HCT116 (cell line): ENCODE results near the gene RPS16. TPM values are rescaled to one million over a fixed set of nuclear protein-coding genes. Genes with fewer than 3 reads are reported as not detected.

Source experiments
- ATAC-seq: fragments of 200-7000 bp; cut with Tn5 transposase; 2 replicates; pipeline ENCODE4 v1.9.1; 2020; ENCODE audit warnings: mild to moderate bottlenecking, moderate library complexity
- Bru-seq: library from RNA; stranded (reverse); fragments of 400-500 nt; gene quantifications from one replicate; lab custom pipeline; 2021; lab: Mats Ljungman, UMichigan
- BruChase-seq, 2 experiments: library from RNA; stranded (reverse); fragments of 400-500 nt; gene quantifications; one replicate each; lab custom pipeline; 2021; lab: Mats Ljungman, UMichigan
- BruUV-seq: library from RNA; stranded (reverse); fragments of 400-500 nt; replicated peaks from 2 replicates; lab custom pipeline; 2021; lab: Mats Ljungman, UMichigan
- CTCF ChIA-PET: fragments of 300-600 bp; sonication (Branson Sonifier 250); formaldehyde crosslinking; loops from one replicate; lab custom pipeline; 2021; ENCODE audit warnings: antibody characterized with exemption; lab: Charles Lee
- POLR2A ChIA-PET: fragments of 300-600, 350-600 bp; sonication (Branson Sonifier 250); formaldehyde crosslinking; loops from one replicate; lab custom pipeline; 2021; ENCODE audit warnings: antibody characterized with exemption; lab: Charles Lee
- RAD21 ChIA-PET, 2 experiments: fragments of 300-600 bp; sonication (Branson Sonifier 250); formaldehyde crosslinking; loops; one replicate each; lab custom pipeline; 2023; ENCODE audit warnings: low total read pairs in 2 of 2; ENCODE audit not compliant: uncharacterized antibody in 2 of 2, unreplicated experiment in 2 of 2, low non-redundant PET in 1 of 2; lab: Charles Lee
- DNase-seq: peaks from one replicate; pipeline ENCODE4 v3.0.0-alpha.2; 2010; ENCODE audit warnings: low read depth, low spot score
- H2AFZ ChIP-seq: fragments of 200-600 bp; shearing (Covaris generic), sonication (generic); 2 replicates; pipeline ENCODE4 v1.6.1; 2017; ENCODE audit warnings: low read depth, mixed run types, mixed read lengths, antibody characterized with exemption, low read length; ENCODE audit not compliant: poor library complexity, severe bottlenecking
- H3K27ac ChIP-seq: 2 replicates; pipeline ENCODE4 v1.5.1; 2012; ENCODE audit warnings: low read depth, low read length
- H3K27me3 ChIP-seq: fragments of 200-600 bp; sonication (generic); 2 replicates; pipeline ENCODE4 v1.6.1; 2016; ENCODE audit warnings: mixed run types, low read length, mixed read lengths; ENCODE audit not compliant: insufficient read depth
- H3K36me3 ChIP-seq, 2 experiments: fragments of 200-500 bp in 1 of 2; fragments of 200-600 bp in 1 of 2; sonication (Bioruptor generic) in 1 of 2; sonication (generic) in 1 of 2; 2 replicates each; pipeline versions ENCODE4 v1.5.1 to v1.6.1; 2014 to 2016; ENCODE audit warnings: low read length in 2 of 2, inconsistent platforms in 1 of 2, mixed read lengths in 1 of 2, mixed run types in 1 of 2; ENCODE audit not compliant: insufficient read depth in 2 of 2, control insufficient read depth in 1 of 2
- H3K4me1 ChIP-seq, 2 experiments: fragments of 200-600 bp in 1 of 2; sonication (generic) in 1 of 2; 2 replicates each; pipeline versions ENCODE4 v1.5.1 to v1.6.1; 2012 to 2017; ENCODE audit warnings: low read length in 2 of 2, inconsistent platforms in 1 of 2, mild to moderate bottlenecking in 1 of 2, mixed read lengths in 1 of 2, mixed run types in 1 of 2, moderate library complexity in 1 of 2; ENCODE audit not compliant: insufficient read depth in 2 of 2, control insufficient read depth in 1 of 2
- H3K4me2 ChIP-seq: fragments of 200-600 bp; sonication (generic); 2 replicates; pipeline ENCODE4 v1.6.1; 2017; ENCODE audit warnings: mixed run types, low read length, mixed read lengths
- H3K4me3 ChIP-seq, 2 experiments: fragments of 200-600 bp in 1 of 2; sonication (generic) in 1 of 2; replicated peaks in 1 of 2; 2 replicates each; pipeline ENCODE4 v1.5.1; 2011 to 2016; ENCODE audit warnings: low read length in 2 of 2, control low read depth in 1 of 2, low read depth in 1 of 2, mild to moderate bottlenecking in 1 of 2, mixed read lengths in 1 of 2, mixed run types in 1 of 2
- H3K79me2 ChIP-seq: fragments of 200-600 bp; sonication (generic); 2 replicates; pipeline ENCODE4 v1.6.1; 2017; ENCODE audit warnings: mild to moderate bottlenecking, mixed run types, low read length, moderate library complexity, mixed read lengths; ENCODE audit not compliant: insufficient read depth
- H3K9ac ChIP-seq: fragments of 200-600 bp; sonication (generic); 2 replicates; pipeline ENCODE4 v1.6.1; 2016; ENCODE audit warnings: low read length, mixed read lengths
- H3K9me2 ChIP-seq: fragments of 200-600 bp; sonication (generic), shearing (Covaris generic); 2 replicates; pipeline ENCODE4 v1.6.1; 2017; ENCODE audit warnings: mixed run types, mild to moderate bottlenecking, moderate library complexity; ENCODE audit not compliant: insufficient read depth
- H3K9me3 ChIP-seq, 2 experiments: fragments of 200-500 bp in 1 of 2; fragments of 200-600 bp in 1 of 2; sonication (Bioruptor generic) in 1 of 2; sonication (generic) in 1 of 2; 2 replicates each; pipeline ENCODE4 v1.6.1; 2014 to 2017; ENCODE audit warnings: low read length in 2 of 2, mixed read lengths in 2 of 2, inconsistent platforms in 1 of 2, low read depth in 1 of 2, mild to moderate bottlenecking in 1 of 2, mixed run types in 1 of 2, moderate library complexity in 1 of 2; ENCODE audit not compliant: control insufficient read depth in 1 of 2, insufficient read depth in 1 of 2
- H4K20me1 ChIP-seq: fragments of 200-600 bp; sonication (generic), shearing (Covaris generic); 2 replicates; pipeline ENCODE4 v1.6.1; 2017; ENCODE audit warnings: mixed run types, mild to moderate bottlenecking, moderate library complexity; ENCODE audit not compliant: insufficient read depth
- CBX3 ChIP-seq: IDR thresholded peaks from 2 replicates; pipeline ENCODE4 v1.6.1; 2012; ENCODE audit warnings: low read depth
- CEBPB ChIP-seq: IDR thresholded peaks from 2 replicates; pipeline ENCODE4 v1.6.1; 2012; ENCODE audit warnings: low read depth
- ELF1 ChIP-seq: IDR thresholded peaks from 2 replicates; pipeline ENCODE4 v1.6.1; 2012; ENCODE audit warnings: low read depth, borderline replicate concordance
- EZH2 ChIP-seq: fragments of 200-600 bp; sonication (generic); IDR thresholded peaks from 2 replicates; pipeline ENCODE4 v1.6.1; 2017; ENCODE audit warnings: antibody characterized with exemption, mixed run types
- EZH2phosphoT487 ChIP-seq: fragments of 200-600 bp; IDR thresholded peaks from 2 replicates; pipeline ENCODE4 v1.6.1; 2018; ENCODE audit warnings: antibody characterized with exemption, borderline replicate concordance
- FOSL1 ChIP-seq: IDR thresholded peaks from 2 replicates; pipeline ENCODE4 v1.6.1; 2012; ENCODE audit warnings: low read depth
- JUND ChIP-seq: IDR thresholded peaks from 2 replicates; pipeline ENCODE4 v1.6.1; 2012
- POLR2A ChIP-seq: IDR thresholded peaks from 2 replicates; pipeline ENCODE4 v1.7.0; 2011; ENCODE audit warnings: borderline replicate concordance; ENCODE audit not compliant: insufficient read depth, insufficient read length; ENCODE audit errors: extremely low read depth
- RAD21 ChIP-seq: IDR thresholded peaks from 2 replicates; pipeline ENCODE4 v1.6.1; 2012; ENCODE audit warnings: low read depth, mild to moderate bottlenecking
- SIN3A ChIP-seq: IDR thresholded peaks from 2 replicates; pipeline ENCODE4 v1.6.1; 2012; ENCODE audit warnings: low read depth
- SRF ChIP-seq: IDR thresholded peaks from 2 replicates; pipeline ENCODE4 v1.6.1; 2012; ENCODE audit warnings: low read depth
- TCF7L2 ChIP-seq: IDR thresholded peaks from 2 replicates; pipeline ENCODE4 v1.7.0; 2011; ENCODE audit warnings: borderline replicate concordance, inconsistent platforms; ENCODE audit not compliant: insufficient read depth, insufficient read length; ENCODE audit errors: extremely low read depth
- YY1 ChIP-seq: IDR thresholded peaks from 2 replicates; pipeline ENCODE4 v1.6.1; 2011; ENCODE audit warnings: low read length, low read depth, moderate library complexity, mild to moderate bottlenecking; ENCODE audit not compliant: insufficient replicate concordance; ENCODE audit errors: extremely low read depth
- ZFX ChIP-seq: fragments of 450-650 bp; IDR thresholded peaks from 2 replicates; pipeline ENCODE4 v1.6.1; 2017
- ZNF274 ChIP-seq: fragments of 200-500 bp; sonication (Bioruptor generic); IDR thresholded peaks from 2 replicates; pipeline ENCODE4 v1.6.1; 2014; ENCODE audit warnings: mild to moderate bottlenecking, low read depth, low read length, inconsistent platforms
- intact Hi-C: fragments of 100-400 bp; cut with micrococcal nuclease; formaldehyde crosslinking; loops from 2 replicates; pipeline ENCODE4 v1.10.0; 2022
- long read RNA-seq: library from polyadenylated mRNA; unstranded; transcript quantifications from one replicate; pipeline ENCODE4 v2.0.0, GENCODE V29; 2021; ENCODE audit not compliant: unreplicated experiment
- polyA plus RNA-seq: library from polyadenylated mRNA; unstranded; fragments of >200 nt; gene quantifications from 2 replicates; pipeline ENCODE4 v1.2.1, GENCODE V29; 2012; ENCODE audit warnings: missing spikeins
- total RNA-seq: library from RNA; stranded (reverse); gene quantifications from one replicate; pipeline ENCODE4 v1.2.1, GENCODE V29; 2021; ENCODE audit not compliant: unreplicated experiment
- TF ChIP-seq, protein P1 (sequence below), 3 experiments: fragments of 200-600 bp in 1 of 3; sonication (generic) in 1 of 3; IDR thresholded peaks in 2 of 3; conservative IDR thresholded peaks in 1 of 3; 2 replicates each; pipeline ENCODE4 v1.5.1; 2012 to 2017; ENCODE audit warnings: low read depth in 2 of 3, low read length in 2 of 3, antibody characterized with exemption in 1 of 3, borderline replicate concordance in 1 of 3, control low read depth in 1 of 3, mild to moderate bottlenecking in 1 of 3, mixed read lengths in 1 of 3, mixed run types in 1 of 3, moderate library complexity in 1 of 3; ENCODE audit not compliant: insufficient read depth in 1 of 3
- TF ChIP-seq, protein P2 (sequence below): IDR thresholded peaks from 2 replicates; pipeline ENCODE4 v1.6.1; 2012; ENCODE audit warnings: low read depth
- TF ChIP-seq, protein P3 (sequence below): IDR thresholded peaks from 2 replicates; pipeline ENCODE4 v1.6.1; 2012

The RPS16 gene
- 3,365 TPM for total RNA-seq
- 6,021 and 7,325 TPM in 2 replicates for polyA plus RNA-seq
- Bru-seq, nascent RNA = percentile 100 among the genes with signal in this experiment
- percentile 100 among the genes with signal in this experiment for BruChase-seq, experiment 1, labeled RNA remaining after a 6-hour chase
- percentile 100 among the genes with signal in this experiment for BruChase-seq, experiment 2, labeled RNA remaining after a 2-hour chase
- long read RNA-seq, transcript RPS16-201 (5 exons, 560 nt) = major isoform, 611 of 1,555 reads
- long read RNA-seq, transcript RPS16-207 (5 exons, 492 nt) = minor isoform, 7 of 1,555 reads
- long read RNA-seq, partial matches to known transcripts = 903 of 1,555 reads
- long read RNA-seq, other reads (novel, unspliced or antisense) = 25 of 1,555 reads

DNA sequence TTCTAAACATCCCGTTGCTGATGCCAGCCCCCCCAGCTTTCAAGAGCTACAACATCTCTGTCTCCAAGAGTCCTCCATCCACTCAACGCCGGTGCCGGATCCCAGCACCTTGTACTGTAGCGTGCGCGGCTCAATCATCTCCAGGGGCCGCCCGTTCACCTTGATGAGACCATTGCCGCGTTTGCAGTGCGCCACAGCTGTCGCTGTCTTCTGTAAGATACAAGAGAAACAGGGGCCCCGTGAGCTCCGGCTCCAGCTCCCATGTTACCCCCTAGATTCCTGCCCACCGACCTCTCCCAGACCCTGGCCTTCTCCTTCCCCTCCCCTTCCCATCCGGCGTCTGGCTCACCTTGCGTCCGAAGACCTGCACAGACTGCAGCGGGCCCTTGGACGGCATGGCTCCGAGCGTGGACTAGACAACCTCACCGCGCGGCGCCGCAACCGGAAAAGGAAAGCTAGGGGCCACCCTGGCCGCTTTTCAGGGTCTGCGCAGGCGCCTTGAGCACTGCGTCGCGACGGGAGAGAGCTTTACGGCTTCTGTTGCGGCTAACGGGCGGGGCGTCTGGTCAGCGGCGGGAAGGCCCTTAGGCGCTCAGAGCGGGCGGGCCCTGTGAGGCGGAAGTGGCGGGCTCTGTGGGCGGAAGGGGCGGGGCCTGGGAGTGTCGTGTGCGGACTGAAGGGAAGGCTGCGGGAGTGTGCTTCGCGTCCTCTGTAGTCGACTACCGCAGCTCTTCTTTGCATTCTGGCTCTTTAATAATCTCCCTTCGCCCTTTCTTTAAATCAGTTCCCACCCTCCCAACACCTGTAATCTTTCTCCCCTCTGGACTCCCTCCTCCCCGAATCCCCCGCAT lies at the start of gene RPS16:
Gene RPS16 (minus strand): TSS at position 451 of the 851 bp plus-strand sequence. CDS start 54 bp downstream, at position 397.
- POLR2A ChIA-PET = interaction anchor here (0.6 to 2.6 kb wide), 35 partner anchors 9 to 535 kb away, joined by 3 to 35 read pairs (median 5); partner anchors contain the start of genes EID2, EID2B, MED29 and PAF1
- Histone ChIP-seq H3K9ac (peak within 1 kb of the TSS; percentile 100), H3K27me3 (no peaks in the 10 kb centered on the region), H2AFZ (no peak within 1 kb of the TSS), H4K20me1 (peaks cover 13% of the 10 kb centered on the region; the same call in 1 of the 2 replicates), H3K4me2 (peak within 1 kb of the TSS; percentile 92), H3K9me2 (no peaks in the 10 kb centered on the region), H3K4me1 (peaks cover 34 to 72% of the 10 kb centered on the region in 2 experiments), H3K36me3 (peaks cover 26 to 34% of the 10 kb centered on the region in 2 experiments; a peak in 3 of 4 replicates), H3K9me3 (no peaks in the 10 kb centered on the region), H3K4me3 (peak within 1 kb of the TSS; percentile 98 to 99), H3K79me2 (peaks cover 36% of the 10 kb centered on the region), H3K27ac (peak within 1 kb of the TSS; percentile 84)
- RAD21 ChIA-PET = no interaction called here
- peak; percentile 92 for DNase-seq
- CTCF ChIA-PET = interaction anchor here (0.7 kb wide), 2 partner anchors 44 to 67 kb away, joined by 3 read pairs; partner anchors contain the start of genes MED29 and PAF1
- intact Hi-C loops = no loop called here
- peak; percentile 81 for ATAC-seq
- no TSS peak for BruUV-seq
- TF ChIP-seq, protein P1, sequence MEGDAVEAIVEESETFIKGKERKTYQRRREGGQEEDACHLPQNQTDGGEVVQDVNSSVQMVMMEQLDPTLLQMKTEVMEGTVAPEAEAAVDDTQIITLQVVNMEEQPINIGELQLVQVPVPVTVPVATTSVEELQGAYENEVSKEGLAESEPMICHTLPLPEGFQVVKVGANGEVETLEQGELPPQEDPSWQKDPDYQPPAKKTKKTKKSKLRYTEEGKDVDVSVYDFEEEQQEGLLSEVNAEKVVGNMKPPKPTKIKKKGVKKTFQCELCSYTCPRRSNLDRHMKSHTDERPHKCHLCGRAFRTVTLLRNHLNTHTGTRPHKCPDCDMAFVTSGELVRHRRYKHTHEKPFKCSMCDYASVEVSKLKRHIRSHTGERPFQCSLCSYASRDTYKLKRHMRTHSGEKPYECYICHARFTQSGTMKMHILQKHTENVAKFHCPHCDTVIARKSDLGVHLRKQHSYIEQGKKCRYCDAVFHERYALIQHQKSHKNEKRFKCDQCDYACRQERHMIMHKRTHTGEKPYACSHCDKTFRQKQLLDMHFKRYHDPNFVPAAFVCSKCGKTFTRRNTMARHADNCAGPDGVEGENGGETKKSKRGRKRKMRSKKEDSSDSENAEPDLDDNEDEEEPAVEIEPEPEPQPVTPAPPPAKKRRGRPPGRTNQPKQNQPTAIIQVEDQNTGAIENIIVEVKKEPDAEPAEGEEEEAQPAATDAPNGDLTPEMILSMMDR (IDR thresholded peaks at IDR 0.05 in 2 of 3, conservative IDR thresholded peaks at IDR 0.05 in 1 of 3; ENCODE audit: borderline replicate concordance in 1 of 3, insufficient read depth in 1 of 3, low read depth in 2 of 3, low read length in 2 of 3) = no peak
- TF ChIP-seq, protein P2, sequence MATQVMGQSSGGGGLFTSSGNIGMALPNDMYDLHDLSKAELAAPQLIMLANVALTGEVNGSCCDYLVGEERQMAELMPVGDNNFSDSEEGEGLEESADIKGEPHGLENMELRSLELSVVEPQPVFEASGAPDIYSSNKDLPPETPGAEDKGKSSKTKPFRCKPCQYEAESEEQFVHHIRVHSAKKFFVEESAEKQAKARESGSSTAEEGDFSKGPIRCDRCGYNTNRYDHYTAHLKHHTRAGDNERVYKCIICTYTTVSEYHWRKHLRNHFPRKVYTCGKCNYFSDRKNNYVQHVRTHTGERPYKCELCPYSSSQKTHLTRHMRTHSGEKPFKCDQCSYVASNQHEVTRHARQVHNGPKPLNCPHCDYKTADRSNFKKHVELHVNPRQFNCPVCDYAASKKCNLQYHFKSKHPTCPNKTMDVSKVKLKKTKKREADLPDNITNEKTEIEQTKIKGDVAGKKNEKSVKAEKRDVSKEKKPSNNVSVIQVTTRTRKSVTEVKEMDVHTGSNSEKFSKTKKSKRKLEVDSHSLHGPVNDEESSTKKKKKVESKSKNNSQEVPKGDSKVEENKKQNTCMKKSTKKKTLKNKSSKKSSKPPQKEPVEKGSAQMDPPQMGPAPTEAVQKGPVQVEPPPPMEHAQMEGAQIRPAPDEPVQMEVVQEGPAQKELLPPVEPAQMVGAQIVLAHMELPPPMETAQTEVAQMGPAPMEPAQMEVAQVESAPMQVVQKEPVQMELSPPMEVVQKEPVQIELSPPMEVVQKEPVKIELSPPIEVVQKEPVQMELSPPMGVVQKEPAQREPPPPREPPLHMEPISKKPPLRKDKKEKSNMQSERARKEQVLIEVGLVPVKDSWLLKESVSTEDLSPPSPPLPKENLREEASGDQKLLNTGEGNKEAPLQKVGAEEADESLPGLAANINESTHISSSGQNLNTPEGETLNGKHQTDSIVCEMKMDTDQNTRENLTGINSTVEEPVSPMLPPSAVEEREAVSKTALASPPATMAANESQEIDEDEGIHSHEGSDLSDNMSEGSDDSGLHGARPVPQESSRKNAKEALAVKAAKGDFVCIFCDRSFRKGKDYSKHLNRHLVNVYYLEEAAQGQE = no peak
- TF ChIP-seq ZFX (peak; percentile 30; the same call in 1 of the 2 replicates), ELF1 (peak; percentile 71; the same call in 1 of the 2 replicates), EZH2phosphoT487 (no peak), RAD21 (no peak), SIN3A (peak; percentile 90), TCF7L2 (no peak), SRF (no peak; the same call in 1 of the 2 replicates), ZNF274 (no peak), YY1 (peak; percentile 78), CEBPB (no peak), JUND (no peak), FOSL1 (no peak), CBX3 (no peak), EZH2 (no peak), POLR2A (peak; percentile 96)
- TF ChIP-seq, protein P3, sequence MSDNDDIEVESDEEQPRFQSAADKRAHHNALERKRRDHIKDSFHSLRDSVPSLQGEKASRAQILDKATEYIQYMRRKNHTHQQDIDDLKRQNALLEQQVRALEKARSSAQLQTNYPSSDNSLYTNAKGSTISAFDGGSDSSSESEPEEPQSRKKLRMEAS = peak; percentile 92
